Calu3 (cell line): Measurements from ENCODE around the gene C12orf60. TPM values are rescaled to one million over a fixed set of nuclear protein-coding genes. Genes with fewer than 3 reads are reported as not detected.

ENCODE experiments used
- BruUV-seq: library from RNA; stranded (reverse); fragments of 400-500 nt; replicated peaks from 2 replicates; lab custom pipeline; 2021; lab: Mats Ljungman, UMichigan
- CTCF ChIA-PET: fragments of 300-600 bp; sonication (Branson Sonifier 250); formaldehyde crosslinking; loops from one replicate; lab custom pipeline; 2022; ENCODE audit warnings: antibody characterized with exemption; lab: Charles Lee
- DNase-seq: peaks from one replicate; pipeline ENCODE4 v3.0.0; 2022
- H3K27ac Mint-ChIP-seq: one replicate; pipeline ENCODE4 v1.8.0; 2022; ENCODE audit warnings: mixed read lengths; ENCODE audit not compliant: unreplicated experiment
- H3K27me3 Mint-ChIP-seq: one replicate; pipeline ENCODE4 v1.8.0; 2022; ENCODE audit warnings: mixed read lengths; ENCODE audit not compliant: unreplicated experiment
- H3K36me3 Mint-ChIP-seq: one replicate; pipeline ENCODE4 v1.8.0; 2022; ENCODE audit warnings: mild to moderate bottlenecking, moderate library complexity, mixed read lengths; ENCODE audit not compliant: insufficient read depth, unreplicated experiment
- H3K4me1 Mint-ChIP-seq: one replicate; pipeline ENCODE4 v1.8.0; 2022; ENCODE audit warnings: mild to moderate bottlenecking, low read depth, mixed read lengths; ENCODE audit not compliant: unreplicated experiment
- H3K4me3 Mint-ChIP-seq: one replicate; pipeline ENCODE4 v1.8.0; 2022; ENCODE audit warnings: mild to moderate bottlenecking, low read depth, moderate library complexity, mixed read lengths; ENCODE audit not compliant: unreplicated experiment
- H3K9me3 Mint-ChIP-seq: one replicate; pipeline ENCODE4 v1.8.0; 2022; ENCODE audit warnings: low read depth, mixed read lengths; ENCODE audit not compliant: unreplicated experiment
- CTCF ChIP-seq: fragments of 200-600 bp; IDR thresholded peaks from one replicate; pipeline ENCODE4 v1.8.0; 2022; ENCODE audit warnings: antibody characterized with exemption; ENCODE audit not compliant: unreplicated experiment
- intact Hi-C: fragments of 100-400 bp; cut with micrococcal nuclease; formaldehyde crosslinking; loops from one replicate; pipeline ENCODE4 v1.10.0; 2022; ENCODE audit not compliant: unreplicated experiment
- total RNA-seq: library from RNA; stranded (reverse); gene quantifications from 2 replicates; pipeline ENCODE4 v1.2.3, GENCODE V29; 2022

C12orf60 gene
- total RNA-seq, 1 experiment from 2014 or later: 1.2 TPM

- Mint-ChIP-seq H3K27ac (no peak overlapping the region), H3K27me3 (no peaks in the 10 kb centered on the region), H3K9me3 (no peaks in the 10 kb centered on the region), H3K4me1 (peaks cover 9% of the 10 kb centered on the region), H3K36me3 (no peaks in the 10 kb centered on the region), H3K4me3 (no peak overlapping the region)
- DNase-seq: no peak
- no TSS peak for BruUV-seq
- CTCF ChIA-PET: interaction anchor here (0.6 to 2.8 kb wide), 5 partner anchors 38 to 411 kb away, joined by 3 to 23 read pairs (median 4); partner anchors contain the start of gene RERG
- TF ChIP-seq CTCF: no peak
- intact Hi-C loops: loop anchor here (10.0 kb wide), 1 partner anchor 334 kb away; no protein-coding TSS in a partner anchor
Observed at GRCh38 chr12:14810167-14810952, 6.9 kb downstream of the C12orf60 start.

- intact Hi-C loops: loop anchor here (1.0 to 10.0 kb wide), 3 partner anchors 34 to 334 kb away; no protein-coding TSS in a partner anchor
- no TSS peak for BruUV-seq
- no peak overlapping the region for H3K27ac Mint-ChIP-seq
- DNase-seq: peak; percentile 57
- H3K27me3 Mint-ChIP-seq: no peaks in the 10 kb centered on the region
- no peak overlapping the region for H3K4me3 Mint-ChIP-seq
- H3K9me3 Mint-ChIP-seq: no peaks in the 10 kb centered on the region
- CTCF ChIA-PET: interaction anchor here (0.9 to 2.8 kb wide), 4 partner anchors 39 to 410 kb away, joined by 3 to 23 read pairs (median 5); partner anchors contain the start of gene RERG
- peak; percentile 51 for TF ChIP-seq CTCF
- H3K36me3 Mint-ChIP-seq: no peaks in the 10 kb centered on the region
- peaks cover 9% of the 10 kb centered on the region for H3K4me1 Mint-ChIP-seq
Observed at GRCh38 chr12:14810953-14811483, 7.5 kb downstream of the C12orf60 start.

GRCh38 chr12:14811486-14811885 is 8.0 kb downstream of the C12orf60 start:
- intact Hi-C loops: loop anchor here (1.0 to 10.0 kb wide), 3 partner anchors 34 to 333 kb away; no protein-coding TSS in a partner anchor

GRCh38 chr12:14814014-14814413 is 10.5 kb downstream of the C12orf60 start, which contains the start of gene SMCO3:
TSS of gene SMCO3 (minus strand) at chr12:14814182. CDS start at chr12:14806680, 7,502 bp downstream.
- TF ChIP-seq CTCF: no peak
- BruUV-seq: no TSS peak
- CTCF ChIA-PET: no interaction called here
- no peak within 1 kb of the TSS for H3K27ac Mint-ChIP-seq
- H3K27me3 Mint-ChIP-seq: no peaks in the 10 kb centered on the region
- H3K9me3 Mint-ChIP-seq: no peaks in the 10 kb centered on the region
- no peak for DNase-seq
- H3K4me1 Mint-ChIP-seq: peaks cover 9% of the 10 kb centered on the region
- no peaks in the 10 kb centered on the region for H3K36me3 Mint-ChIP-seq
- intact Hi-C loops: loop anchor here (10.0 kb wide), 1 partner anchor 331 kb away; no protein-coding TSS in a partner anchor
- H3K4me3 Mint-ChIP-seq: no peak within 1 kb of the TSS

More at GRCh38 chr12:14811486-14811885, 8.0 kb downstream of the C12orf60 start:
- no peak for DNase-seq
- TF ChIP-seq CTCF: no peak
- Mint-ChIP-seq H3K4me1 (peaks cover 9% of the 10 kb centered on the region), H3K27me3 (no peaks in the 10 kb centered on the region), H3K9me3 (no peaks in the 10 kb centered on the region), H3K4me3 (no peak overlapping the region), H3K27ac (no peak overlapping the region), H3K36me3 (no peaks in the 10 kb centered on the region)
- no TSS peak for BruUV-seq
- CTCF ChIA-PET: interaction anchor here (0.9 to 2.8 kb wide), 4 partner anchors 39 to 410 kb away, joined by 3 to 23 read pairs (median 5); partner anchors contain the start of gene RERG
